HG03565 (cell line): ENCODE data around the gene WHRN.

Experiments used
- ATAC-seq: cut with Tn5 transposase; IDR thresholded peaks from one replicate; pipeline ENCODE4 v1.9.1; 2021; ENCODE audit warnings: mild to moderate bottlenecking, moderate library complexity; ENCODE audit not compliant: unreplicated experiment

The WHRN gene

GRCh38 chr9:114515528-114515927, 10.3 kb upstream of the WHRN start:
- no peak for ATAC-seq

GRCh38 chr9:114513959-114514267, 8.6 kb upstream of the WHRN start:
- no peak for ATAC-seq

- no peak for ATAC-seq
Measured at GRCh38 chr9:114513055-114513958, 8.0 kb upstream of the WHRN start.

- ATAC-seq, result no peak
Measured at GRCh38 chr9:114511978-114512874, 7.0 kb upstream of the WHRN start.

GRCh38 chr9:114507726-114508125, 2.5 kb upstream of the WHRN start:
- ATAC-seq, result no peak

GRCh38 chr9:114506082-114506390, 763 bp upstream of the WHRN start:
- no peak for ATAC-seq

- ATAC-seq, result no peak
Measured at GRCh38 chr9:114504341-114505186, 709 bp downstream of the WHRN start.

- ATAC-seq, result no peak
Measured at GRCh38 chr9:114503522-114504340, 1.5 kb downstream of the WHRN start.

- no peak for ATAC-seq
Measured at GRCh38 chr9:114503009-114503408, 2.3 kb downstream of the WHRN start.

- no peak for ATAC-seq
Measured at GRCh38 chr9:114501796-114502682, 3.2 kb downstream of the WHRN start.

- no peak for ATAC-seq
Measured at GRCh38 chr9:114500697-114501292, 4.5 kb downstream of the WHRN start.

GRCh38 chr9:114499941-114500696, 5.2 kb downstream of the WHRN start:
- no peak for ATAC-seq

GRCh38 chr9:114499528-114499927, 5.7 kb downstream of the WHRN start:
- no peak for ATAC-seq

- no peak for ATAC-seq
Measured at GRCh38 chr9:114497727-114498382, 7.4 kb downstream of the WHRN start.

- no peak for ATAC-seq
Measured at GRCh38 chr9:114497236-114497635, 8.0 kb downstream of the WHRN start.

- ATAC-seq, result no peak
Measured at GRCh38 chr9:114496011-114496410, 9.3 kb downstream of the WHRN start.

GRCh38 chr9:114494776-114495569, 10.3 kb downstream of the WHRN start:
- no peak for ATAC-seq
